Stimulated activated CD8-positive, alpha-beta memory T cell treated with anti-CD3 and anti-CD28 coated beads, Interleukin-12 subunit alpha, Interleukin-12 subunit beta, amount 100 ng/mL, for 24 hours (primary cell): ENCODE results near the gene TARBP1.
"Not testable (repeated sequence)": the region's sequence is repeated elsewhere in the genome, so short reads cannot be mapped to it uniquely, and the experiment has no call there.

Experiments used
- DNase-seq: peaks from one replicate; pipeline ENCODE4 v3.0.0-alpha.2; 2020; ENCODE audit errors: extremely low read depth

Gene TARBP1

DNA sequence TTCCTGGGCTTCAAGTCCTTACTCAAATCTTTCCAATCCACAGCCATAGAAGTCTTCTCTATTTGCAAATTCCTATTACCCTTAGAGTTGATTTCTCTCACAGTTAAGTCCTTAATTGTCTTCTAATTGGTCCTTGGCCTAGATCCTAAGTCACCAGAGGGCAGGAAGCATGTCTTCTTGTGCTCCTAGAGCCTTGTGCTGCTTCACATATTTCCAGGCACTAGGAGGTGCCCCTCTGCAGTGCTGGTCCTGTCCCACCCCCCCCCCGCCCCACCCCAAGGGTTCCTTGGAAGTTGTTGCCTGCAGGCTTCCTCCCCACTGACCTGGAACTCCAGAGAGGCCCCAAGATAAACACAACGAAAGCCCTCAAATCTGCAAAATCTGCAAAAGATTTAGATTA, 28.1 kb upstream of the TARBP1 start:
- no peak for DNase-seq

DNA sequence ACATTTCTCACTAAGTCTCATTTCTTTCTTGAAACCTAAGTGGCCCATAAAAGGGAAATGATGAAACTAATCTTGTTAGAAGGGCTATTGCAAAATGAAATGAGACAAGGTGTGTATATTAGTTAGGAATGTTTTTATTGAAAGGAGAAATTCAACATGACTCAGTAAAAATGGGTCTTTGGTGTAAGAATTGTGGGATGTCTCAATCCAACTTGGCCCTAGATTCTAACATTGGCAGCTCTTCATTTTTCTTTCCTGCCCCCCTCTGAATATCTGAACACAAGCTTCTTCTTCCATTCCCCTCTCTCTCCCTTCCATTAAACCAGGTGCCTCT, 26.8 kb upstream of the TARBP1 start:
- DNase-seq = no peak

- DNase-seq = no peak
Observed at GRCh38 chr1:234504969-234505768, 26.2 kb upstream of the TARBP1 start.

- not testable (repeated sequence) for DNase-seq
Observed at GRCh38 chr1:234504251-234504650, 25.3 kb upstream of the TARBP1 start.

DNA sequence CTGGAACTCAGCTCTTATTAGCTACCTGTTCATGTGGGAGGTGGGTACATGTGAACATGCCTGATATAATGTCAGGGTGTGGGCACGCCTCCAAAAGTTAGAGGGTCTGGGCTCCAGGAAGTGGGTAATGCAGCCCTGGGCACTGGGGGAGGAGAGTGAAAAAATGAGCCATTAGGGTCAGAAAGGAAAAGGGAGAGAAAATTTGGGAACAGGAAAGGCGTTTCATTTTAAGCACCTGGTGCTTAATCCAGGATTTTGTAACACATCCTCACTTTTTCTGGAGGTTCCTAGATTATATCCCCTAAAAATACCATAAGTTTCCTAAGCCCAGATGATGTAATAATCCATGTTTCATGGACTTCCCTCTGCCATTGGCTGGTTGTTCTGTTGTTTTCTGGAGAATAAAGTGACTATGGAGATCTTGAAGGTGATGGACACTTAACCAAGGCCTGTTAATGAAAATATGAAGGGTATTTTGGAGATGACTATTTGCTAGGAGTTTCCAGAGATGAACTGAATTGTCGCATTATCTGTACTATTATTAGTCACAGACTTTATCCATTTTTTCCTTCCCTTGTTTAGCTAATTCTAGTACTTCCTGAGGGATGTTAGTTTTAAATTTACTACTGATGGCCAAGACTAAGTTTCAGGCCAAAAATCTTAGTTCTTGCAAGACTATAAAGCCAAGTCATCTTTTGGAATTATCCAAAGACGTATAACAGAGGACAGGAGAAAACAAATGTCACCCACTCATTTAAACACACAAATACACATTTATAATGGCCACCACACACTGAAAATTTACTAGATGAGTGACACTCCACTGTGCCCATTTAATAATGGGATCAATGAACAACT, 24.4 kb upstream of the TARBP1 start:
- no peak for DNase-seq

DNA sequence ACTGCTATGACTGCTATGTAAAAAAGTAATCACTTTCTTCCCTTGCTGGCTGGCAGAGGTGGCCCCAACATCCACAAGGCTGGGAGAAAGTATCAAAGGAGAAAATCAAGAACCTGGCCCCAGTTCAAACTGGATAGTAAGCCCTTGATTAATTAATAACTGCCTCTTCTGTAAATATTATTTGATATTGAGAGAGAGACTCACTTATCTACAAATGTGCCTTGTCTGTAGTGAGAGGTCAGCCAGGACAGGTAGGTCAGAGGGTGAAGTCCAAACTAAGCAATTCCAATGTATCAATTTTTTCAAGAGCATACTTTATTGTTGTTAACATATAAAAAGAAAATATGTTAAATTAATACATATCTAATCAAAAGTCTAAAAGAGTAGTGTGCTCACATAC, 23.8 kb upstream of the TARBP1 start:
- no peak for DNase-seq

DNA sequence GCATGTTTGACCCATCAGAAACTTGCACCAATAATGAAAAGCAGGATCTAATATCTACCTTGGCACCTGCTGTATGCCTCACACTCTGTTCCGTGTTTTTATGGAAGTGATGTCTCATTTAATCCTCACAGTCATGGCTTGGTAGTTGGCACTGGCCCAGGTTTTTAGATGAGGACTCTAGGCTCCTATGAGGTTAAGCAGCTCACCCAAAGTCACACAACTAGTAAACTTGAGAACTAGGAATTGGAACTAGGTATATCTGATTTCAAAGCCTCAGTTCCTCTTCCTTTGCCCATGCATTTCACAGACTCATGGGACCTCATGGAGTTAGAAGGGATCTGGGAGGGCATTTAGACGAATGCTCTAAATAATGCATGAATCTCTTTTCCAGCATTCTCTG, 21.3 kb upstream of the TARBP1 start:
- DNase-seq = no peak

GRCh38 chr1:234499943-234500245, 20.9 kb upstream of the TARBP1 start:
- no peak for DNase-seq

- peak; percentile 45 for DNase-seq
Observed at GRCh38 chr1:234499119-234499942, 20.4 kb upstream of the TARBP1 start.

GRCh38 chr1:234498448-234499118, 19.6 kb upstream of the TARBP1 start:
- no peak for DNase-seq

GRCh38 chr1:234497589-234497988, 18.6 kb upstream of the TARBP1 start:
- no peak for DNase-seq

DNA sequence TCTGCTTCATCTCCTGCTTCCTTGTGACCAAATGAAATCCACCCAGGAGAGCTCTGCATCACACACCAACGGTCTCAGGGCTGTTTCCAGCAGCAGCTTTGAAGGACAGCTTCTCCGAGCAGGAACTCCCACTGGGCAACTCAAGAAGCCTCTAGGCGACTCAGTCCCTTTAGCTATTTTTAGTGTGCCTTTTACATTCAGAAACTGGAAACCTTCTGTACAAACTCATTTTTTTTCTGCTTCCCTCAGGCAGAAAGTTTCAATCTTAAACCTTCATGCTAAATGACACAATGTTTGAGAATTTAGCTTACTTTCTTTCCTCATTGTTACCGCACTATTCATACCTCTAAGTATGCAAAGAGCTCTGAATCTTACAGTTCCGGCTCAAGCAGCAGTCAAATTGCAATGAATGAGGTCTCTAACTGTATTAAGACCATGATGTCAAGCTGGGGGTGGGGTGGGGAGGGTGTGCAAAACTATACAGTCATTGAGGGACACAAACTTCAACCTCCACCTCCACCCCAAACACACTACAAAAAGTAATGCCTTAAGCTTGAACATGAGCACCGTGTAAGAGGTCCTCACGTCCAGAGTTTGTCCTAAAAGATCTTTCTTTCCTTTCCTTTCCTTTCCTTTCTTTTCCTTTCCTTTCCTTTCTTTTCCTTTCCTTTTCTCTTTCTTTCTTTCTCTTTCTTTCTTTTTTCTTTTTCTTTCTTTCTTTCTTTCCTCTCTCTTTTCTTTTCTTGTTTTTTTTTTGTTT, 16.4 kb upstream of the TARBP1 start:
- no peak for DNase-seq

- DNase-seq = no peak
Observed at GRCh38 chr1:234494049-234494448, 15.1 kb upstream of the TARBP1 start.

DNA sequence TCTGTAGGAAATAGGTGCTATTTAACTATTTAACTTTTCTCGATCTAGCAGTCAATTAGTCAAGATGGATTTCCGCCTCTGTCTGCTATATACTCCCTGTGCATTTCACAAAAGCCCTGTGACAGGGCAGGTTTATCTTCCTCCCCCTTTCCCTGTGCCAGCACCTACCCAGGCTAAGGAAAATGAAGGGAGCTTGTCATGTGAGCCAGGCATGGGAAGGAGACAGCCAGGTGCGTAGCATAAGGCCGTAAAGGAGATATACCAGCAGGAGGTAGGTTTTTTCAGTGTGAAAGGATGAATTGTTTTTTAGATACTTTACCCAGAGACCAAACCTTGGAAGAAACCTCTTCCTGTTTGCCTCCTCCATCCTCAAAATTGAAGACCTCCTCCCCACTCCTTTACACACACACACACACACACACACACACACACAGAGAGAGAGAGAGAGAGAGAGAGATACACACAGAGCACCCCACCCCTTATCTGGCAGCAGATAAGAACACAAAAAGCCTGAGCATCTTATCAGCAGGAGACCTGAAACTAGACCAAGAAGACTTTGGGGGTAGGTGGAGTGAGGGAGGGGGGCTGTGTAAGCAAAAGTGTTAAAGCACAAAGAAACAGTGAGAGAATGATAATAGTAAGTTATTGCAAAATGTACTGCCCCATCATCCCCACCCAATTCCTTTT, 12.0 kb upstream of the TARBP1 start:
- no peak for DNase-seq

GRCh38 chr1:234489698-234490077, 10.7 kb upstream of the TARBP1 start:
- no peak for DNase-seq

- no peak for DNase-seq
Observed at GRCh38 chr1:234489007-234489697, 10.2 kb upstream of the TARBP1 start.

DNA sequence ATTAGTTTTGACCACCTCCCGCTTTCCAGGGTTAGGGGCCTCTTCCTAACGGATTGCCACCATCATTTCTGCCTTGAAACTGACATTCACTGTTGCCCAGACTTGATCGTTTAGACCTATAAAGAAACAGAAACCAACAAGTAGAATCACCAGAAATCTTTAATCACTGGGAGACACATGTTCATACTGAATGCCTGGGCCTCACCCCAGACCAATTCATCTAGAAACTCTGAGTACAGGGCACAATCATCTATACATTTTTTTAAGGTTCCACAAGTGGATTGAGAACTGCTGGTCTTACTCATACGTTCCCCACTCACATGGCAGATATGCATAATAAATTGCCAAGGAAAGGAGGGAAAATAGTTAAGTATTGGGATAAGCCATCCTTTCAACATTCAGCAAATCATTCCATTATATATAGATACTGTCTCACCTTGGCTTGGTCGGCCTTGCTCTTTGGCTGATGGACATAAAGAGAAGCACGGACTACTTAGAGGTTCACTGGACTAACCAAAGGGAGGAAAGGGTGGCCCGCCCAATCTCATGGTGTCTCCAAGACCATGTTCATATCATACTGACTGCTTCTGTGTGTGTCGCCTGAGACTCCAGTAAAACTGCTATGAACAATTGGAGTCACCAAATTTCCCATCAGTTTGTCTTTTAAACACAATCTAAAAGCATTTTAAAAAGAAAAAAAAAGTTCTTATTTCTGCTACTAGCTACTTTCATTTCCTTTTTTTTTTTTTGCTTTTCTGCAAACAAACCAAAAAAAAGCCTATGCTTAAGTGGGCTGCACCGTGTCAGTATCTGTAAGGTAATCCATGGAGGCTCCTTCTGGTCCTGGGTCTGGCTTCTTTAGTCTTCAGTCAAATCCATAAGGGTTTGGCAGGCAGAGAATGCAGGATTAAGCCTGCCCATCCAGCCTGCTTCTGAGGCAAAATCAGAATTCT, 9.4 kb upstream of the TARBP1 start:
- DNase-seq = no peak

GRCh38 chr1:234486858-234487840, 8.2 kb upstream of the TARBP1 start:
- no peak for DNase-seq
